Trophoblast cell (in vitro differentiated cells and primary cell): Measurements from ENCODE around the gene DNAJC5G.

Source experiments
- DNase-seq, 2 donors: peaks; one replicate each; pipeline ENCODE4 v3.0.0-alpha.2; 2016
- H2AFZ ChIP-seq: 2 replicates; pipeline ENCODE4 v1.6.1; 2013; ENCODE audit warnings: low read length, moderate library complexity, mild to moderate bottlenecking; ENCODE audit not compliant: insufficient read depth, poor library complexity
- H2AK5ac ChIP-seq: 2 replicates; pipeline ENCODE4 v1.6.1; 2013; ENCODE audit warnings: mild to moderate bottlenecking, low read length
- H2BK120ac ChIP-seq: 2 replicates; pipeline ENCODE4 v1.6.1; 2013; ENCODE audit warnings: low read length, mild to moderate bottlenecking, moderate library complexity; ENCODE audit not compliant: insufficient read depth, poor library complexity
- H2BK12ac ChIP-seq: 2 replicates; pipeline ENCODE4 v1.6.1; 2013; ENCODE audit warnings: mild to moderate bottlenecking, low read length, moderate library complexity
- H2BK5ac ChIP-seq: 2 replicates; pipeline ENCODE4 v1.6.1; 2013; ENCODE audit warnings: low read length, low read depth, moderate library complexity, mild to moderate bottlenecking; ENCODE audit not compliant: poor library complexity
- H3K14ac ChIP-seq: 2 replicates; pipeline ENCODE4 v1.6.1; 2013; ENCODE audit warnings: mild to moderate bottlenecking, low read length
- H3K18ac ChIP-seq: 2 replicates; pipeline ENCODE4 v1.6.1; 2013; ENCODE audit warnings: mild to moderate bottlenecking, low read length
- H3K23ac ChIP-seq: 2 replicates; pipeline ENCODE4 v1.6.1; 2013; ENCODE audit warnings: low read length
- H3K27ac ChIP-seq: 2 replicates; pipeline ENCODE4 v1.5.1; 2013; ENCODE audit warnings: low read depth, mild to moderate bottlenecking, inconsistent platforms, low read length, moderate library complexity
- H3K27me3 ChIP-seq: 2 replicates; pipeline ENCODE4 v1.6.1; 2013; ENCODE audit warnings: inconsistent platforms, mild to moderate bottlenecking, low read length, moderate library complexity; ENCODE audit not compliant: insufficient read depth
- H3K36me3 ChIP-seq, 2 experiments: 1 replicate in 1 of 2; 2 replicates in 1 of 2; pipeline ENCODE4 v1.6.1; 2013; ENCODE audit warnings: low read length in 2 of 2, mild to moderate bottlenecking in 2 of 2, moderate library complexity in 1 of 2; ENCODE audit not compliant: insufficient read depth in 2 of 2, control insufficient read depth in 1 of 2
- H3K4ac ChIP-seq: 2 replicates; pipeline ENCODE4 v1.6.1; 2013; ENCODE audit warnings: low read depth, mild to moderate bottlenecking, low read length, moderate library complexity
- H3K4me1 ChIP-seq, 2 experiments: 1 replicate in 1 of 2; 2 replicates in 1 of 2; pipeline ENCODE4 v1.6.1; 2013; ENCODE audit warnings: low read length in 2 of 2, mild to moderate bottlenecking in 2 of 2, moderate library complexity in 1 of 2; ENCODE audit not compliant: insufficient read depth in 2 of 2, control insufficient read depth in 1 of 2
- H3K4me2 ChIP-seq: 2 replicates; pipeline ENCODE4 v1.6.1; 2013; ENCODE audit warnings: inconsistent platforms, mild to moderate bottlenecking, low read length, moderate library complexity
- H3K4me3 ChIP-seq: 2 replicates; pipeline ENCODE4 v1.5.1; 2013; ENCODE audit warnings: mild to moderate bottlenecking, low read depth, low read length, inconsistent platforms
- H3K79me1 ChIP-seq: one replicate; pipeline ENCODE4 v1.6.1; 2013; ENCODE audit warnings: low read length
- H3K79me2 ChIP-seq: 2 replicates; pipeline ENCODE4 v1.6.1; 2013; ENCODE audit warnings: low read length, mild to moderate bottlenecking; ENCODE audit not compliant: control insufficient read depth, insufficient read depth, poor library complexity
- H3K9ac ChIP-seq: 2 replicates; pipeline ENCODE4 v1.6.1; 2013; ENCODE audit warnings: mild to moderate bottlenecking, low read length
- H3K9me3 ChIP-seq: 2 replicates; pipeline ENCODE4 v1.6.1; 2013; ENCODE audit warnings: low read depth, mild to moderate bottlenecking, control low read depth, inconsistent platforms, low read length; ENCODE audit not compliant: insufficient read depth
- H4K12ac ChIP-seq: 2 replicates; pipeline ENCODE4 v1.6.1; 2013; ENCODE audit warnings: low read depth, mild to moderate bottlenecking, low read length, moderate library complexity
- H4K8ac ChIP-seq: 2 replicates; pipeline ENCODE4 v1.6.1; 2013; ENCODE audit warnings: low read depth, mild to moderate bottlenecking, low read length, moderate library complexity
- H4K91ac ChIP-seq: one replicate; pipeline ENCODE4 v1.6.1; 2013; ENCODE audit warnings: low read depth, mild to moderate bottlenecking, low read length, moderate library complexity
- WGBS: extraction: QIAGEN DNeasy Blood & Tissue Kit; methylation state at CpG from one replicate; pipeline ENCODE4 v1.1.7; 2013; ENCODE audit warnings: missing lambda C conversion rate; ENCODE audit not compliant: insufficient read length, insufficient coverage; ENCODE audit errors: extremely low coverage; 5-methylcytosine and 5-hydroxymethylcytosine counted together

Gene DNAJC5G

DNA sequence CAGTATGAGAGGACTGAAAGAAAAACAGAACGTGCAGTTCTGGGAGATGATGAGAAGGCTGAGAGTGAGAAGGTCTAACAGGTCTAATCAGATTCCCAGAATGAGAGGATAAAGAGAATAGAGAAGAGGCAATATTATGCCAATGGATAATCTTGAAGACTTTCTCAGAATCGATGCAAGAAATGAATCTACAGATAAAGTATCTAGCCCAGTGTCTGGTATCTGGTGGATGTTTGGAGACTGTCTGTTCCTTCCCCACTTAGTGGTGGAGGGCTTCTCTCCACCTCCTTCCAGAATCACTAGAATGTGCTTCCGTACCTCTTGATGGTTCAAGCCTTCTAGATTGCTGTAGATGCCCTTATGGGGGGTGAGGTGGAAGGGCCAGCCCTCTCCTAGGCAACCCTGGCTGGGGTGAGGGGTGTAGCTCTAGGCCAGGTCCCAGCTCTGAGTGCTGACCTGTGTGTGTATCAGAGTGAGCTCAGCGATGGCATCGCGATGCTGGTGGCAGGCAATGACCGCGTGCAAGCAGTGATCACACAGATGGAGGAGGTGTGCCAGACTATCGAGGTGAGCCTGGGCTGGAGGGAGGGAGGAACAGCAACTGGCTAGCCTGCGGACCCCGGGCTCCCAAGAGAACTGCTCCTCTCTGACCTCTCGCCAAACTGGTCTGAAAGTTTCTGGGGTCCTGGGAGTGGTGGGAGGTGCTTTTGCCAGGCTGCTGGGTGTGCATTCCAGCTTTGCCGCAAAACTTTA is 29.4 kb downstream of the DNAJC5G start:
- no peak overlapping the region for H3K18ac ChIP-seq
- WGBS = no CpG with 5 or more reads among the region's 13 CpGs
- H2BK5ac ChIP-seq = no peak overlapping the region
- peaks cover 31% of the 10 kb centered on the region for H3K27me3 ChIP-seq
- no peak for DNase-seq
- peaks cover 0 to 10% of the 10 kb centered on the region in 2 experiments for H3K4me1 ChIP-seq
- H3K79me1 ChIP-seq = no peaks in the 10 kb centered on the region
- H3K14ac ChIP-seq = no peak overlapping the region
- no peak overlapping the region for H4K91ac ChIP-seq
- H3K36me3 ChIP-seq = peaks cover under 1 to 2% of the 10 kb centered on the region in 2 experiments
- H4K12ac ChIP-seq = no peak overlapping the region
- H3K4me2 ChIP-seq = no peak overlapping the region
- H2BK12ac ChIP-seq = no peak overlapping the region
- no peak overlapping the region for H3K4ac ChIP-seq
- H3K4me3 ChIP-seq = no peak overlapping the region
- H4K8ac ChIP-seq = no peak overlapping the region
- no peak overlapping the region for H2AK5ac ChIP-seq
- H3K27ac ChIP-seq = no peak overlapping the region
- peaks cover 6% of the 10 kb centered on the region for H3K9me3 ChIP-seq
- H3K79me2 ChIP-seq = no peaks in the 10 kb centered on the region
- no peak overlapping the region for H3K9ac ChIP-seq
- H2AFZ ChIP-seq = no peak overlapping the region
- H3K23ac ChIP-seq = no peak overlapping the region
- H2BK120ac ChIP-seq = no peak overlapping the region

- no CpG with 5 or more reads among the region's 16 CpGs for WGBS
- Histone ChIP-seq H2AFZ (no peak overlapping the region), H3K27ac (no peak overlapping the region), H2BK5ac (no peak overlapping the region), H3K4me1 (peaks cover 0 to 10% of the 10 kb centered on the region in 2 experiments), H3K79me2 (no peaks in the 10 kb centered on the region), H4K91ac (no peak overlapping the region), H3K23ac (no peak overlapping the region), H2AK5ac (no peak overlapping the region), H3K9me3 (peaks cover 6% of the 10 kb centered on the region), H3K27me3 (peaks cover 31% of the 10 kb centered on the region), H3K4me3 (no peak overlapping the region), H4K8ac (no peak overlapping the region), H4K12ac (no peak overlapping the region), H3K18ac (no peak overlapping the region), H3K9ac (no peak overlapping the region), H3K4me2 (no peak overlapping the region), H3K79me1 (no peaks in the 10 kb centered on the region), H3K4ac (no peak overlapping the region), H2BK120ac (no peak overlapping the region), H2BK12ac (no peak overlapping the region), H3K14ac (no peak overlapping the region), H3K36me3 (peaks cover 3% of the 10 kb centered on the region in 2 experiments)
- no peak for DNase-seq
Observed at GRCh38 chr2:27305516-27305915, 30.3 kb downstream of the DNAJC5G start.

DNA sequence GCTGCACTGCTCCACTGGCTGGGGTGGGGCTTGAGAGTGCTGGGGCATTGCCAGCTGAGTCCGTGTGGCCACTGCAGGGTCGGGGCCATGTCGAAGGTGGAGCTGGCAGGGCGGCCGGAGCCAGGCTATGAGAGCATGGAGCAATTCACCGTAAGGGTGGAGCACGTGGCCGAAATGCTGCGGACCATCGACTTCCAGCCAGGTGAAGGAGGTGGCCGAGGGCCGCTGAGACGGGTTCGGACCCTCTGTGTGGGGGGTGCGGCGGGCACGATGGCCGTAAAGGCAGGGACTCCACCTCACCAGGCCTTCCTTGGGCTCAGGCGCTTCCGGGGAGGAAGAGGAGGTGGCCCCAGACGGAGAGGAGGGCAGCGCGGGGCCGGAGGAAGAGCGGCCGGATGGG is 30.9 kb downstream of the DNAJC5G start:
- no peak overlapping the region for H4K91ac ChIP-seq
- H3K18ac ChIP-seq = no peak overlapping the region
- H4K12ac ChIP-seq = no peak overlapping the region
- H3K4me2 ChIP-seq = no peak overlapping the region
- H2AFZ ChIP-seq = no peak overlapping the region
- no peak overlapping the region for H3K23ac ChIP-seq
- no peak overlapping the region for H3K9ac ChIP-seq
- no peaks in the 10 kb centered on the region for H3K79me1 ChIP-seq
- H2BK12ac ChIP-seq = no peak overlapping the region
- peaks cover 3% of the 10 kb centered on the region in 2 experiments for H3K36me3 ChIP-seq
- H2AK5ac ChIP-seq = no peak overlapping the region
- peaks cover 6% of the 10 kb centered on the region for H3K9me3 ChIP-seq
- H2BK120ac ChIP-seq = no peak overlapping the region
- H3K27me3 ChIP-seq = peaks cover 31% of the 10 kb centered on the region
- H3K4ac ChIP-seq = no peak overlapping the region
- H3K4me3 ChIP-seq = no peak overlapping the region
- H3K79me2 ChIP-seq = no peaks in the 10 kb centered on the region
- no peak overlapping the region for H2BK5ac ChIP-seq
- H3K4me1 ChIP-seq = peaks cover 0 to 10% of the 10 kb centered on the region in 2 experiments
- no peak overlapping the region for H3K14ac ChIP-seq
- H3K27ac ChIP-seq = no peak overlapping the region
- H4K8ac ChIP-seq = no peak overlapping the region
- no peak for DNase-seq
- WGBS = no CpG with 5 or more reads among the region's 26 CpGs

GRCh38 chr2:27306573-27307286 is 31.5 kb downstream of the DNAJC5G start:
- Histone ChIP-seq H3K36me3 (peaks cover 3 to 8% of the 10 kb centered on the region in 2 experiments), H4K91ac (no peak overlapping the region), H3K79me2 (no peaks in the 10 kb centered on the region), H2AFZ (no peak overlapping the region), H2BK12ac (no peak overlapping the region), H3K23ac (no peak overlapping the region), H3K27ac (no peak overlapping the region), H3K4ac (no peak overlapping the region), H3K9me3 (peaks cover 8% of the 10 kb centered on the region), H2BK120ac (no peak overlapping the region), H2BK5ac (no peak overlapping the region), H3K4me3 (no peak overlapping the region), H3K27me3 (peaks cover 31% of the 10 kb centered on the region), H4K8ac (no peak overlapping the region), H3K18ac (no peak overlapping the region), H4K12ac (no peak overlapping the region), H3K4me2 (no peak overlapping the region), H3K4me1 (peaks cover 0 to 10% of the 10 kb centered on the region in 2 experiments), H3K79me1 (no peaks in the 10 kb centered on the region), H3K14ac (no peak overlapping the region), H3K9ac (no peak overlapping the region), H2AK5ac (no peak overlapping the region)
- no peak for DNase-seq
- no CpG with 5 or more reads among the region's 51 CpGs for WGBS
